Panc1 (cell line): ENCODE results near the gene HEYL. TPM values are rescaled to one million over a fixed set of nuclear protein-coding genes. Genes with fewer than 3 reads are reported as not detected.

Experiments
- ATAC-seq: fragments of 200-7000 bp; cut with Tn5 transposase; 2 replicates; pipeline ENCODE4 v1.9.1; 2020; ENCODE audit warnings: mild to moderate bottlenecking, moderate library complexity
- BruUV-seq: library from RNA; stranded (reverse); fragments of 400-500 nt; replicated peaks from 2 replicates; lab custom pipeline; 2021; lab: Mats Ljungman, UMichigan
- CTCF ChIA-PET: fragments of 300-600 bp; sonication (Branson Sonifier 250); formaldehyde crosslinking; loops from one replicate; lab custom pipeline; 2022; ENCODE audit warnings: antibody characterized with exemption; lab: Charles Lee
- POLR2A ChIA-PET: fragments of 300-600 bp; sonication (Branson Sonifier 250); formaldehyde crosslinking; loops from one replicate; lab custom pipeline; 2022; ENCODE audit warnings: antibody characterized with exemption; lab: Charles Lee
- DNase-seq: peaks from one replicate; pipeline ENCODE4 v3.0.0-alpha.2; 2010; ENCODE audit warnings: low read depth, low spot score
- H3K27ac ChIP-seq: 2 replicates; pipeline ENCODE4 v1.5.1; 2011; ENCODE audit warnings: mild to moderate bottlenecking, low read length, inconsistent platforms
- H3K27me3 ChIP-seq: fragments of 200-500 bp; sonication (Bioruptor generic); 2 replicates; pipeline ENCODE4 v1.6.0; 2014; ENCODE audit warnings: low read length, inconsistent platforms; ENCODE audit not compliant: control insufficient read depth, insufficient read depth
- H3K36me3 ChIP-seq: fragments of 200-500 bp; sonication (Bioruptor generic); 2 replicates; pipeline ENCODE4 v1.5.1; 2014; ENCODE audit warnings: inconsistent platforms, mild to moderate bottlenecking, low read length, moderate library complexity; ENCODE audit not compliant: control insufficient read depth, insufficient read depth
- H3K4me1 ChIP-seq: 2 replicates; pipeline ENCODE4 v1.5.1; 2011; ENCODE audit warnings: inconsistent platforms, mild to moderate bottlenecking, low read length, moderate library complexity; ENCODE audit not compliant: control insufficient read depth, insufficient read depth
- H3K4me3 ChIP-seq, 2 experiments: 2 replicates each; pipeline ENCODE4 v1.5.1; 2011 to 2012; ENCODE audit warnings: low read depth in 2 of 2, low read length in 2 of 2, mild to moderate bottlenecking in 2 of 2, inconsistent platforms in 1 of 2, moderate library complexity in 1 of 2
- H3K9me3 ChIP-seq: fragments of 200-500 bp; sonication (Bioruptor generic); 2 replicates; pipeline ENCODE4 v1.5.1; 2014; ENCODE audit warnings: low read depth, mild to moderate bottlenecking, inconsistent platforms, low read length, moderate library complexity; ENCODE audit not compliant: control insufficient read depth, insufficient read depth
- POLR2AphosphoS5 ChIP-seq: IDR thresholded peaks from 2 replicates; pipeline ENCODE4 v1.6.1; 2012; ENCODE audit warnings: mild to moderate bottlenecking, low read depth, low read length, moderate library complexity
- SIN3A ChIP-seq: IDR thresholded peaks from 2 replicates; pipeline ENCODE4 v1.6.1; 2012; ENCODE audit warnings: low read depth, mild to moderate bottlenecking, low read length, moderate library complexity, borderline replicate concordance; ENCODE audit not compliant: insufficient read depth
- TCF7L2 ChIP-seq: IDR thresholded peaks from 2 replicates; pipeline ENCODE4 v1.6.1; 2011; ENCODE audit warnings: mild to moderate bottlenecking, low read depth, low read length, inconsistent platforms
- in situ Hi-C: cut with HindIII; loops from 2 replicates; pipeline ENCODE4 v1.10.0; 2016; ENCODE audit warnings: low sequenced_read_pairs, low pct_unique_long_range_greater_than_20kb
- intact Hi-C: fragments of 100-400 bp; cut with micrococcal nuclease; formaldehyde crosslinking; loops from one replicate; pipeline ENCODE4 v1.10.0; 2022; ENCODE audit not compliant: unreplicated experiment
- total RNA-seq: library from RNA; stranded (reverse); gene quantifications from one replicate; pipeline ENCODE4 v1.2.1, GENCODE V29; 2021; ENCODE audit not compliant: unreplicated experiment
- TF ChIP-seq, protein P1 (sequence below): fragments of 450-650 bp; IDR thresholded peaks from 2 replicates; pipeline ENCODE4 v1.5.1; 2017; ENCODE audit warnings: mild to moderate bottlenecking
- TF ChIP-seq, protein P2 (sequence below), 2 experiments: IDR thresholded peaks; 2 replicates each; pipeline ENCODE4 v1.6.1; 2011 to 2012; ENCODE audit warnings: low read depth in 2 of 2, control low read depth in 1 of 2, low read length in 1 of 2, mild to moderate bottlenecking in 1 of 2, moderate library complexity in 1 of 2; ENCODE audit not compliant: insufficient read depth in 1 of 2

Gene HEYL
- total RNA-seq, 1 experiment from 2014 or later: 2.3 TPM

- no peaks in the 10 kb centered on the region for H3K36me3 ChIP-seq
- POLR2A ChIA-PET: no interaction called here
Measured at GRCh38 chr1:39652554-39652953, 13.1 kb upstream of the HEYL start.

DNA sequence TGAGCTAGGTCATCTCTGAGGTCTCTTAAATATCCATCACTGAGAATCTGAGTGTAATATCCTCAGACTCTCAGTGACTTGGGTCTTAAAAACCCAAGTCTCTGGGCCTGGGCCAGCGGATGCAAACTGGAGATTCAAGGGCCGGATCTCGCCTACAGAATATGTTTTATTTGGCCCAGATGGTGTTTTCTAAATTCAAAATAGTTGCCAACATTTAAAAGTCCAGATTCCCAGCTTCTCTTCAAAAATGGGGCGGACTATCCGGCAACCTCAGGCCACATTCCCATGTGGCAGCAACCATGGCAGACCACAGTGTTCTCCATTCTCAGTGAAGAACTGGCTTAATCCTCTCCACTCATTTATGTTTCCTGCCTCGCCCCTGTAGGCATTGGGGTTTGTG is 12.7 kb upstream of the HEYL start:
- no TSS peak for BruUV-seq
- no peak for DNase-seq
- Histone ChIP-seq H3K27me3 (peaks cover 3% of the 10 kb centered on the region; the same call in 1 of the 2 replicates), H3K4me1 (no peaks in the 10 kb centered on the region), H3K36me3 (no peaks in the 10 kb centered on the region), H3K4me3 (no peak overlapping the region), H3K9me3 (no peaks in the 10 kb centered on the region), H3K27ac (no peak overlapping the region)
- in situ Hi-C loops (no loop called here), intact Hi-C loops (no loop called here)
- no peak for ATAC-seq
- ChIA-PET POLR2A (no interaction called here), CTCF (no interaction called here)
- TF ChIP-seq POLR2AphosphoS5 (no peak), SIN3A (no peak)

More at GRCh38 chr1:39652554-39652953, 13.1 kb upstream of the HEYL start:
- no peak for ATAC-seq
- in situ Hi-C loops: no loop called here
- DNase-seq: no peak
- no peak for TF ChIP-seq SIN3A
- TF ChIP-seq POLR2AphosphoS5: no peak
- TF ChIP-seq, protein P1, sequence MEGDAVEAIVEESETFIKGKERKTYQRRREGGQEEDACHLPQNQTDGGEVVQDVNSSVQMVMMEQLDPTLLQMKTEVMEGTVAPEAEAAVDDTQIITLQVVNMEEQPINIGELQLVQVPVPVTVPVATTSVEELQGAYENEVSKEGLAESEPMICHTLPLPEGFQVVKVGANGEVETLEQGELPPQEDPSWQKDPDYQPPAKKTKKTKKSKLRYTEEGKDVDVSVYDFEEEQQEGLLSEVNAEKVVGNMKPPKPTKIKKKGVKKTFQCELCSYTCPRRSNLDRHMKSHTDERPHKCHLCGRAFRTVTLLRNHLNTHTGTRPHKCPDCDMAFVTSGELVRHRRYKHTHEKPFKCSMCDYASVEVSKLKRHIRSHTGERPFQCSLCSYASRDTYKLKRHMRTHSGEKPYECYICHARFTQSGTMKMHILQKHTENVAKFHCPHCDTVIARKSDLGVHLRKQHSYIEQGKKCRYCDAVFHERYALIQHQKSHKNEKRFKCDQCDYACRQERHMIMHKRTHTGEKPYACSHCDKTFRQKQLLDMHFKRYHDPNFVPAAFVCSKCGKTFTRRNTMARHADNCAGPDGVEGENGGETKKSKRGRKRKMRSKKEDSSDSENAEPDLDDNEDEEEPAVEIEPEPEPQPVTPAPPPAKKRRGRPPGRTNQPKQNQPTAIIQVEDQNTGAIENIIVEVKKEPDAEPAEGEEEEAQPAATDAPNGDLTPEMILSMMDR: no peak
- TF ChIP-seq, protein P2, sequence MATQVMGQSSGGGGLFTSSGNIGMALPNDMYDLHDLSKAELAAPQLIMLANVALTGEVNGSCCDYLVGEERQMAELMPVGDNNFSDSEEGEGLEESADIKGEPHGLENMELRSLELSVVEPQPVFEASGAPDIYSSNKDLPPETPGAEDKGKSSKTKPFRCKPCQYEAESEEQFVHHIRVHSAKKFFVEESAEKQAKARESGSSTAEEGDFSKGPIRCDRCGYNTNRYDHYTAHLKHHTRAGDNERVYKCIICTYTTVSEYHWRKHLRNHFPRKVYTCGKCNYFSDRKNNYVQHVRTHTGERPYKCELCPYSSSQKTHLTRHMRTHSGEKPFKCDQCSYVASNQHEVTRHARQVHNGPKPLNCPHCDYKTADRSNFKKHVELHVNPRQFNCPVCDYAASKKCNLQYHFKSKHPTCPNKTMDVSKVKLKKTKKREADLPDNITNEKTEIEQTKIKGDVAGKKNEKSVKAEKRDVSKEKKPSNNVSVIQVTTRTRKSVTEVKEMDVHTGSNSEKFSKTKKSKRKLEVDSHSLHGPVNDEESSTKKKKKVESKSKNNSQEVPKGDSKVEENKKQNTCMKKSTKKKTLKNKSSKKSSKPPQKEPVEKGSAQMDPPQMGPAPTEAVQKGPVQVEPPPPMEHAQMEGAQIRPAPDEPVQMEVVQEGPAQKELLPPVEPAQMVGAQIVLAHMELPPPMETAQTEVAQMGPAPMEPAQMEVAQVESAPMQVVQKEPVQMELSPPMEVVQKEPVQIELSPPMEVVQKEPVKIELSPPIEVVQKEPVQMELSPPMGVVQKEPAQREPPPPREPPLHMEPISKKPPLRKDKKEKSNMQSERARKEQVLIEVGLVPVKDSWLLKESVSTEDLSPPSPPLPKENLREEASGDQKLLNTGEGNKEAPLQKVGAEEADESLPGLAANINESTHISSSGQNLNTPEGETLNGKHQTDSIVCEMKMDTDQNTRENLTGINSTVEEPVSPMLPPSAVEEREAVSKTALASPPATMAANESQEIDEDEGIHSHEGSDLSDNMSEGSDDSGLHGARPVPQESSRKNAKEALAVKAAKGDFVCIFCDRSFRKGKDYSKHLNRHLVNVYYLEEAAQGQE (IDR thresholded peaks at IDR 0.05; ENCODE audit: insufficient read depth in 1 of 2, low read depth in 2 of 2, low read length in 1 of 2): no peak
- TF ChIP-seq TCF7L2: no peak
- no peaks in the 10 kb centered on the region for H3K4me1 ChIP-seq
- H3K27ac ChIP-seq: no peak overlapping the region
- BruUV-seq: no TSS peak
- no peaks in the 10 kb centered on the region for H3K9me3 ChIP-seq
- CTCF ChIA-PET: no interaction called here
- H3K27me3 ChIP-seq: peaks cover 3% of the 10 kb centered on the region; the same call in 1 of the 2 replicates
- no peak overlapping the region for H3K4me3 ChIP-seq
- intact Hi-C loops: no loop called here

DNA sequence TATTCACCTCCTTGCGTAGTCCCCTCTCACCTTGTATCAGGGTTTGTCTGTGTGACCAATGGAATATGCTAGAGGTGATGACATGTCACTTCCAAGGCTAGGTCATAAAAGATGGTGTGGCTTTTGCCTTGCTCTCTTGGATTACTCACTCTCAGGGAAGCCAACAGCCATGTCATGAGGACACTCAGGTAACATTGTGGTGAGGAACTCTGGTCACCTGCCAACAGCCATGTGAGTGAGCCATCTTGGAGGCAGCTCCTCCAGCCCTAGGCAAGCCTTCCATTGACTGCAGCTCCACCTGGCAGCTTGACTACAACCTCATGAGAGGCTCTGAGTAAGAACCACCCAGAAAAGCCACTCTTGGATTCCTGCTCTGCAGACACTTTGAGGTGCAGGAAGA is 11.0 kb upstream of the HEYL start:
- Histone ChIP-seq H3K36me3 (no peaks in the 10 kb centered on the region), H3K4me3 (no peak overlapping the region), H3K27me3 (peaks cover 3% of the 10 kb centered on the region; the same call in 1 of the 2 replicates), H3K4me1 (no peaks in the 10 kb centered on the region; the same call in 1 of the 2 replicates), H3K27ac (no peak overlapping the region), H3K9me3 (no peaks in the 10 kb centered on the region)
- POLR2A ChIA-PET: no interaction called here
- CTCF ChIA-PET: no interaction called here
- no TSS peak for BruUV-seq
- DNase-seq (no peak), ATAC-seq (no peak)
- intact Hi-C loops (no loop called here), in situ Hi-C loops (no loop called here)
- TF ChIP-seq SIN3A (no peak), POLR2AphosphoS5 (no peak), TCF7L2 (no peak)
- TF ChIP-seq, protein P2 (IDR thresholded peaks at IDR 0.05; ENCODE audit: insufficient read depth in 1 of 2, low read depth in 2 of 2, low read length in 1 of 2): no peak
- TF ChIP-seq, protein P1: no peak
